HG03439 (cell line): ENCODE data around the gene ATPAF1.

Experiments used
- ATAC-seq: cut with Tn5 transposase; IDR thresholded peaks from one replicate; pipeline ENCODE4 v1.9.1; 2021; ENCODE audit warnings: mild to moderate bottlenecking, moderate library complexity; ENCODE audit not compliant: unreplicated experiment

The ATPAF1 gene

DNA sequence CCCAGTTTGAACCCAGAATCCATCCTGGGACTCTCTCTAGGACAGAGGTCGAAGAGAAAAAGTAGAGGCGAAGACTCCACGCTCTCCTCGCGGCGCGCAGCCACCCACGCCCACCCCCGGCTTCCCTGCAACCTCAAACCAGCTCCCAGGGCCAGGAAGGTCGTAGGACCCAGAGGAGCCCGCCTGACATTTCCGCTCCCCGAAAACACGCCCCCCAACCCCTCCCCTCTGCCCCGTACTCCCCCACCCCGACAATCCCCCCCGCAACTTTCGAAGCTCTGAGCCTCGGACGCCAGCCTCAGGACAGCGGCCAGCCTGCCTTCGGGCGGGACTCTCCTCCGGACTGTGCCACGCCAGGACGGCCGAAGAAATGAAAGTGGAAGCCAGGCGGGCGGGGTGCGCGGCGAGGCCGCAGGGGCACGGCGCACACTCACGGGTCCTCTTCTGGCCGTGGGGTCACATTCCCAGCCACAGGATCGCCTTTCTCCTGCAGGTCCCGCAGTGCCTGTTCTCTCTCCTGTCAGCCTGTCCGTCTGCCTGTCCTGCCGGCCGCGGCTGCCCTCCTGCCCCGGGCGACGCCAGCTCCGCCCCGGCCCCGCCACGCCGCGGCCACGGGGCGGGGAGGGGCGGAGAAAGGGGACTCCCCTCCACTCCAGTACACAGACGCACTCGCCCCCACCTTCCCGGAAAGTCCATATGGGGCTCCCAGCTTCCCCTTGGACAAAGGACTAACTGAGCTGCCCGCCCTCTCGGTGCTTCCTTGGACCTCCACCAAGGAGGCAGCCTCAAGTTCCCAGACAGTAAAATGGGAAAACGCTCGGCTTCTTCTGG, 51.7 kb downstream of the ATPAF1 start, which contains the start of gene MOB3C:
TSS of gene MOB3C (minus strand) at position 535 of the 831 bp plus-strand sequence. CDS start 3,490 bp downstream, outside the sequence.
- peak; percentile 64 for ATAC-seq

DNA sequence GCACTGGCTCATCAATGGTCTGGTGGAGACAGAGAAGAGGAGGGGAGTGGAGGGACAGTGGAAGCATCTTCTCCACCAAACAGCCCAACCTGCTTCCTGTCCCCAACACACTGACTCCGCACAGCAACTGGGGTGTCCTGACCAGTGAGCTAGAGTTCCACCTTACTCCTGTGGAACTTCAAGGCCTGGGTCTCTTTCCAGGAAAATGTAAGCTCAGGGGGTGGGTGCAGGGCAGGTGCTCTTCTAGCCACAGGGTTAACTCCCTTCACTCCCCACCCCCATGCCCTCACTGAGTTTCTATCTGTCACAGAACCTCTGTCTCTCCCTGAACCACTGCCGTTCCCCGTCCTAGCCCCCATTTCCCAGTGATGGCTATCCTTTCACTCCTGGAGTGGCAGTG, 52.4 kb downstream of the ATPAF1 start:
- peak; percentile 5 for ATAC-seq

DNA sequence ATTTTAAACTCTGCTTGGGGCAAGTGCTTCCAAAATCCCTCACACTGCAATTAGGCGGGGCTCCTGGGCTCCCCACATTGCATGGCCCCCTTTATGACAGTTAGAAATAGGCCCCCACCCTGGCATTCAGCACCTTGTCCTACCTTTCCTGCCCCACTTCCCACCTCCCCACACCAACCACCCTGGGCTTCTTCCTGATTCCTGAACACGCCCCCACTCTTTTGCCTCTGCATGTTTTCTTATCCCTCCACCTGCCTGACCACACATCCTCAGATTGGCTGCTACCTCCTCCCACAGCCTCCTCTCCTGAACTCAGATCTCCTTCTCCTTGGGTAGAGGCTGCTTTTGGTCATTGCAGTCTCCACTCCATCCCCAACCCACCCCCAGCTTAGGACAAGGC, 53.1 kb downstream of the ATPAF1 start:
- no peak for ATAC-seq

DNA sequence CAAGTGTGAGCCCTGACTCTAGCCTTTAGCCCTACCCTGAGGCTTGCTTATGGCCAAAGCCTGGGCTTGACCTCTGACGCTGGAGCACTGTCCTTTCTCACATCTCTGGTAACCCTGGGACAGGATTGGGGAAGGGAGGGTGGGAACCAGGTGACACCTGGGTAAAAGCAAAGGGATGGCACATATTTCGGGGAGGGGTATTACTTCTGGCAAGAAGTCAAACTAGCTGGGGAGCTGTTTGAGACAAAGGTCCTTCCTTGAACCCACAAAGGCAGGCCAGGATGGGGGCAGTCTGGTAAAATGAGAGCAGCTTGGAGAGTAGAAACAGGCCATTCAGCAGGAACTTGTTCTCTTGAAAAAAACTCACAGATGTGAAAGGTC, 53.6 kb downstream of the ATPAF1 start:
- ATAC-seq, result no peak

DNA sequence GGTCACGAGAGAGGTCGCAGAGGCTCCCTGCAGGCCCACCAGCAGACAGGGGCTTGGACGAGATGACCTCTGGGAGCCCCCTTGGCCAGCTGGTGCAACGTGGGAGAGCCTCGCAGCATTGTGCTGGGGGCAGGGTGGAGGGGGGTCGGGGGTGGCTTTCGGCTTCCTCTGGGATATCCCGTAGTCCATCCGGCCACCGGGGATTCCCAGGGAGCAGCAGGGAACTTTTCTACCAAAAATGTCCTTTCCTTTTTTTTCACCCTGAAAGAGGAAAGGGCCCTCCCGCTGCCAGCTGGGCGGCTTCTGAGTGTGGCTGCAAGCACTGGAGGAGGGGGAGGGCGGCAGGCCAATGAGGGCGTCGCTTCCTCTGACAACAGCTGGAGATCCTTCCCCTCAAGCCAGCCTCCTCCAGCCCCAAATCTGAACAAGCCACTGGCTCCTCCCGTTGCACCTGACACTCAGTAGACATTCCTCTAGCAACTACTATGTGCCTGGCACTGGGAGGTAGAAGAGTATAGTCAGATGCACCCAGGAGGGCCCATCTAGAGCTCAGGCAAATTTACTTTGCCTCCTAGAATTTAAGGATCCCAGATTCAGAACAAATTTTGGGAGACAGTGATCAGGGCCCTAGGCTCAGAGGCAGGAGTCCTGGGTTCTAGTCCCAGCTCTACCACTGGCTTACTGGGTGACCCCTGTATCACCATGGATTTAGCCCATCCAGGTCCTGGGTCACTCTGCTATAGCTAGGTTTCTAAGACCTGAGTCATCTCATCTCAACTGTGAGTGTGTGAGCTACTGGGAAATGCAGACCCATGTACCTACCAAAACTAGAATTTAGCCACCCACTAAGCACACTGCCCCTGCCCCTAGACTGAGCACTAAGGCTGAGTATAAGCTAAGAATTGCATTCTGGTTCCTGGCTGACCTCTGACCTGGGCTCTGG, 54.2 kb downstream of the ATPAF1 start:
- no peak for ATAC-seq

DNA sequence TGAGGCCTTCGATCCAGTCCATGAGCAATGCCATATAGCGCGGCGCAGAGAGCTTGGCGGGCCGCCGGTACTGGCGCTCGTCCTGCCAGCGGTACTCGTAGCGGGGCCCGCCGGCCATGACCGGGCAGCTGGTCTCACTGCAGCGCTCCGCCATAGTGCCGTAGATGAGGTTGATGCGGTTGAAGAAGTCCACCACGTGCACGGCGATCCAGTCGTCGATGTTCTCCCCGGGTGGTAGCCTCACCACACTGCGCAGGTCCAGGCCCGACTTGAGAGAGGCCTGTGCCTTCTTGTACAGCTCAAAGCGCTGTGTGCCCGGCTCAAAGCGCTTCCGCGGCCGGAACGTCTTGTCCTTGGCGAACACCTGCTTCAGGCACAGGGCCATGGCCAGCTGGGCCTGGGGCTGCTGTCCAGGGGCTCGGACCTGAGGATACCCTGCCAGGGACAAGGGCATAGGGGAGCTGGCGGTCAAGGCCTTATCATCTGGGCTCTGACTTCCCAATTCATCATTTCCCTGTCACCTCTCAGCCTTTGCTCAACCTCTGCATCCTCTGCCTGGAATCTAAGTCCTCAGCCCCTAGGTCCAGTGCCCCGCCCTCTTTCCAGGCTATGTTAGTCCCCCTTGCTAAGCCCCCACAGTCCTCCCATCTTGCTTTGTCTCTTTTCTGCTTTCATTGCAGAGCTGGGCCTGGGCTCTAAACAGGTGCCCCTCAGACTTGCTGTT, 55.1 kb downstream of the ATPAF1 start:
- ATAC-seq, result no peak

DNA sequence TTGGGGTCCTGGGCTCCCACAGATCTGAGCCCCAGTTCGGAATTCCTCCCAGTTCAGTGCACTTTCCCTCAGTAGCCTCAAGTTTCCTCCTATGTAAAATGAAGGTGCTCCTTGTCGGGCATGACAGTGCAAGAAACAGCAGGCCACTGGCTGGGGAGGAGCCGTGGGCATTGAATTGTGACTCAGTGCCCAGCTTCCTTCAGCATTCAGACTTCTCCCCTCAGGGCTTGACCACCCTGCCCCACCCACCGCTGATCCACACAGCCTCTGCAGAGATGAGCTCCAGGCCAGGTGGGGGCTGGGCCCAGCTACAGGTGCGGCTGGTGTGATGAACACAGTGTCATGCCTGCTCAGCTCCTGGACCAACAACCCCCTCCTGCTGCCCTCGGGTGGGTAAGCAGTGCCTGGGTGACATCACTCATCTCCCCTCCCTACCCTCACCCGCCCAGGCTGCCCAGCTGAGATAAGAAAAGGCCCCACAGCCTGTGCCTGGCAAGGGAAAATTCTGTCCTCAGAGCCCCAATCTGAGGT, 56.4 kb downstream of the ATPAF1 start:
- no peak for ATAC-seq

DNA sequence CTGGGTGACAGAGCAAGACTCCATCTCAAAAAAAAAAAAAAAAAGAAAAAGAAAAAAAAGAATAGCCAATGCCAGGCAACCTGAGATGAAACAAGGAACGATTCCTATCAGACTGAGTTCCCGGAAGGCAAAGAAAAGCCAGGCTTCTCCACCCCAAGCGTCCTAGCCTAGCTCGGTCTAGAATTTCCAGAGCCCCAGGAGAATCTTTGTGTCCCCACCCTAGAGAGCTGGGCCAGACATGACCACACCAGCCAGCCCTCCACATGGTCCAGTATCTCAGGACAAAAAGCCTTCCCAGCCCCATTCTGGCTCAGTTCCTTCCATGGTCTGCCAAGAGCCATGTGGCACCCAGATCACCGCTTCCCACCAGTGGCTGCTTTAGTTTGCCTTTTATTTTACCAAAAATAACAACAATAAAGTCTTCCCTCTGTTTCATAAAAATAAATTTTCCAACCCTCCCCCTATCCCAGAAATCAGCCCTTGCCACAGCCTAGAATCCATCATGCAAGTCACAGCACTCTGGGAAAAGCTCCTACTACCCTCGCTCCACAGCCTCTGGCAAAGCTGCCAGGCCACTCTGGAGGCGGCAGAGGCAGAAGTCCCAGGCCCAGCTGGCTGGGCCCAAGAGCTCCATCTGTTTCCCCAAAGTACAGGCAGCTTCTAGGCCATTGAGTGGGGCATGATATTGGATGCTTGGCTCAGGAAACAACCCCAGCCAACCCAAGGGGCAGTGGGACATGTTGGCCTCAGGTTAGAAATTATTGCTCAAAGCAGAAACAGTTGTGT, 60.6 kb downstream of the ATPAF1 start:
- no peak for ATAC-seq

DNA sequence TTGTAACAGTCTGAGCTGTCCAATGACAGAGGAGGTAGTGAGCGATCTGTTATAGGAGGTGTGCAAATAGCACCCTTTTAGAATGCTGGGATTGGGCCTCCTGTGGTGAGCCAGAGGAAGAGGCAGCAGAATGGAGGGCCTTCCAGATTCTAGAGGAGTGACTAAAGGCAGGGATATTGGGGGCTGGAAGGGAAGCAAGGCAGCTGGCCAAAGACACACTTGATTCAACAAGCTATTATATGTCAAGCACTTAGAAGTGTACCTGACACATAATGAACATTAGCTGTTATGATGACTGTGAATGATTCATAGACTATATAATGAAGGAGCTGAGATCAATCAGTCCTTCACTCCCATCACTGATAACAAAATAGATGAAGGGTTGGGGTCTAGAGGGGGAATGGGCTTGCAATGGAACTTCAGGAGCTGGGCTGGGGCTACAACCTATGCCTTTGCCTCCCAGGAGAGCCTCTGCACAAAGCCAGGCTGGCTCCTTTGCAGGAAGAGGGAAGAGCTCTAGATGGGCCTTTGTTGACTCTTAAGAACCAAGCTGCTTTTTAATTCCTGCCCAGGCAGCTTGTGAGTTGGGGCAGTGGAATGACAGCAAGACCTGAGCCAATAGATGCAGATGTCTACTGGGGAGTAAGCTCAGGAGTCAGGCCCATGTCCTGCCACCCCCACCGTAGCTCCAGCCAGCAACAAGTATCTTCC, 61.8 kb downstream of the ATPAF1 start:
- ATAC-seq, result no peak

DNA sequence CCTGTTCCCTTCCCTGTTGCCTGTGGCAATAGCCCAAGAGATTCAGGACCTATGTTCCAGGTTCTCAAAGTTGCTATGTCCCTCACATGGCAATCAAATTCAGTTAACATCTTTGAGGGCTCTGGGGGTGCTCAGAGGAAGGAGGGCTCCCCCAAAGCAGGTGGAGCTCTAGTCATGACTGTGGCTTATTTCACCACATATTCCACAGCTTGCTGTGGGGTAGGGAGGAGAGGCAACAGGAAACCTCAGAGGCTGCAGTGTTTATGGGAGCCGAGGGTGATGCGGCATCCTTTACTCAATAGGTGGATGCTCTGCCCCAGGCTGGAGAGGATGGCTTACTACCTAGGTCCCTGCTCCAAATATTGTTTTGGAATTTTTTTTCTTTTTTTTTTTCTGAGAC, 62.9 kb downstream of the ATPAF1 start:
- ATAC-seq, result no peak

DNA sequence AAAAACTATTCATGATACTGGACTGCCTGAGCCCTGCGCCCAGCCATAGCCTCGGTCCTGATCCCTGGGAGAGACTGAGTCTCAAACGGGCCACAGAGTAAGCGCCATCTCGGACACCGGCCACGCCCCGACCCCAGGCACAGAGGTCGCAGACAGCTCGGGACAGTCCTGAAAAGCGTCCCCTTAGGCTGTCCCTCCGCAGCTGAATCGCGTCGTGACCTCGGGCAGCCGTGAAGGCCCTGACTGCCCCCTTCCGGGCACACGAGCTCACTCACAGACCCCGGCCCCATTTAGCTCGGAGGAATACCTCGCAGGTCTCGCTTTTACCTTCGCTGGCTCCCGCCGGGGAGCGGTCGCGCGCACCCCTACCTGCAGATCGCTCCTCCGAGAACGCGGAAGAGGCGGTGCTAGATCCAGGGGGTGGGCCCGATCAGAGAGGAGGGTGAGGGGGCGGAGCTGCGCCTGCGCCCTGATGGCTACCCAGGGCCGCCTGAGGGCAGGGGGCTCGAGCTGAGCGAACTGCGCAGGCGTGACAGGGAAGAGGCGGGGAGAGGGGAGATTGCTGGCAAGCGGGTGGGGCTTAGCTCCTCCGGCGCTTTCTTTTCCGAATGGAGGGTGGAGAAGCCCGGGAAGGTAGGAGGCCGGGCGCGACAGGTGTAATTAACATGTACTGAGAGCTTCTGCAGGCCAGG, 64.2 kb downstream of the ATPAF1 start, which contains the start of gene MKNK1:
TSS of gene MKNK1 (minus strand) at position 411 of the 692 bp plus-strand sequence. CDS start 20,941 bp downstream, outside the sequence.
- ATAC-seq, result peak; percentile 95

DNA sequence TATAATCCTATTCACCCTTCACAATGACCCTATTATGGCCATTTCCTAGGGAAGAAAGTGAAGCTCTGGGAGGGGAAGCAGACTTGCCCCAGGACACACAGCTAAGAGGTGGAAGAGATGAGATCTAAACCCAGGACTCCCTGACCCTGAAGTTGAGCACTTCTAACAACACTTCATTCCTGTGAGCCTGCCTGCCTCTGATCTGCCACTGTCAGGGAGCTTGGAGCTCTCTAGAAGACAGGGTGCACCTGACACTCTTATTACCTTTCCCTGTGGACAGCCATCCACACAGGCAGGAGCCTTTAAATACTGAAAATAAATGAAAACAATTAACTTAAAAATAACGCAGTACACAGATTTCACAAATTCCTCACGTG, 64.7 kb downstream of the ATPAF1 start:
- peak; percentile 13 for ATAC-seq

DNA sequence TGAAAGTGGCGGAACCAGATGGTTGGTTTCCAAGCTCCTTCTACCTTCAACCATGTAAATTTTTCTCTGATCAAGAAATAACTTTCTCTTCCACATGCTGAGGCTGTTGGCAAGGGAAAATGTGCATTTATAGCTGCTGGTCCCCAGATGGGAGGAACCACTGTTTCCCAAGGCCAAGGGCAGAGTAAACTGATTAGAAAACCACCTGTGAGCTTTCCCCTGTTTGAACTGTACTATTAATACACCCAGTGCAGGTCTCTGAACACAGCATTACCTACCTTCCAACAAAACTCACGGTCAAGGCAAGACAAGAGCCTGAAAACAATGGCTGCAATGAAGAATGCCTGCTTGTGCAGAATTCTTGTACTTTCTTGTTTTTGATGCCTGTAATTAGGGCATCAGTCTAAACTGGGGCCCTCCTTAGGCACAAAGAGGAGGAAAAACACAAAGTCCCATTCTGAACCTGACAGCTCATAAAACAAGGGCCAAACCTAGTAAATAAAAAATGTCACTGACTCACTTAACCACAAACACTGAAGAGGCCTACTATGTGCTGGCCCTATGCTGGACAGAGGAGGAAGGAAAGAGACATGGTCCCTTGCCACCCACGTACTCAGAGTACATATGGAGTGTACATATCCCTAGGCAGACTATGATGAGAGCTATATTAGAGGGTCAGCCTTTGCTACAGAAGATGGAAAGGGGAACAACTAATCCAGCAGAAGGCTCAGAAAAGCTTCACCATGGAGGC, 66.7 kb downstream of the ATPAF1 start:
- ATAC-seq, result no peak

DNA sequence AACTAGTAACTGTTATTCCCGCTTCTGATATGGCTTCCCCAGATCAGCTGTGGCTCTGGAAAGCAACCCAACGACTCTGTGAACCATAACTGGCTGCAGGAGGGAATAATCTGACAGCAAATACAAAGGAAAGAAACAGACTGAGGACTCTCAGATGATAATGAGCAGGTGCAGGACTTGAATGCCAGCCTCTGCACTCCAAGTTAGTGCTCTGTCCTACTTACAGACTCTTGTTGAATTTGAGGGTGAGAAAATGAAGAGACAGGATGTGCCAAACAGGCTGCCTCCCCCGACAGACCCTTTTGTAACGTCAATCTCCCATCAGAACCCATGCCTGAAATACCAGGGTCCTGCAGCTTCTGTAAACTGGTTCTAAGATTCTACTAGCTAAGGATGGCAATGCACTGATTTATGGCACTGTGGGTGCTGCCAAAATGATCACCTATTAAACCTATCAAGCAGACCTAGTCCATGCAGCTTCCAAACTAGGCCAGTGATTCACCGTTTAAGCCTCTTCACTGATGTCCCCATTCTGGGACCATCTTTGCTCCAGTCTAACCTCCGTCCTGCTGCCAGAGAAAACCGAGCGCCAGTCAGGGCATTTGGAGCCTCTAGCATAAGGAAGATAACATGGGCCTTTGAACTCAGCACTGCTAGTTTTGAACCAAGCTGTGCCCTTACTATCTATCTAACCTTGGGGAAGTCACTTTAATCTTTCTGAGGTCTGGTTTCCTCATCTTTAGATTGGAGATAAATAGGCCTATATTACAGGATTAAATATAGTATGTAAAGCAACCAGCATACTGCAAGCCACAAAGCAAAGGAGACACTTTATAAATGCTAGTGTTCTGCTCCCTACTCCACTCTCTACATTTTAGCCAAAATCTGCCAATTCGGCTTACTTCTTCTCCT, 68.8 kb downstream of the ATPAF1 start:
- no peak for ATAC-seq

DNA sequence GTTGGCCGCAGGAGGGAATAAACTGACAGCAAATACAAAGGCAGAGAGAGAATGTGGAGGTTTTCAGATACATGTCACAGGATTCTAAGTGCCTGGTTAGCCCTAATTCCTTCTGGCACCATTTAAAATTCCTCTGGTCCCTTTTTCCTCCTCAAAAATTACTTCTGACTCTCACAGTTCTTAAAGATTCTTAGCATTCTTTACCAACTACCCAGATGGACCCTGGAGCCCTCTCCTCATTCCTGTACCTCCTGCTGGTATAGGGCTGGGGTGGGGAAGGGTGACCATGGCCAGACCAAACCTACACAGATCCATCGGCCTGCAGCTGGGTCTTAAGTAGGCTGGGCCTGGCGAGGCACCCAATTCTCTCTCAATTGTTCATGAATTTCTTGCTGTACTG, 71.3 kb downstream of the ATPAF1 start:
- no peak for ATAC-seq

DNA sequence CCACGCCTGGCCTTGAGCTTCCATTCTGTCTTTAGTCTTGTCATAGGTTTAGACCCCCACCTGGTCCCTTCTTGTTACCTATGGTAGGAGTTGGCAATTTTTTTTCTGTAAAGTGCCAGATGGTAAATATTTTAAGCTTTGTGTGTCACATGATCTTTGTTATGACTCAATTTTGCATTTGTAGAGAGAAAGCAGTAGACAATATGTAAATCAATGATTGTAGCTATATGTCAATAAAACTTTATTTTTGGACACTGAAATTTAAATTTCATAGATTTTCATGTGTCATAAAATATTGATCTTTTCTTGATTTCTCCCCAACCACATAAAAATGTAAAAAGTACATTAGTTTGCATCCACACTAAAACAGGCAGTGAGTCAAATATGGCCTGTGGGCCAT, 72.1 kb downstream of the ATPAF1 start:
- ATAC-seq, result no peak

DNA sequence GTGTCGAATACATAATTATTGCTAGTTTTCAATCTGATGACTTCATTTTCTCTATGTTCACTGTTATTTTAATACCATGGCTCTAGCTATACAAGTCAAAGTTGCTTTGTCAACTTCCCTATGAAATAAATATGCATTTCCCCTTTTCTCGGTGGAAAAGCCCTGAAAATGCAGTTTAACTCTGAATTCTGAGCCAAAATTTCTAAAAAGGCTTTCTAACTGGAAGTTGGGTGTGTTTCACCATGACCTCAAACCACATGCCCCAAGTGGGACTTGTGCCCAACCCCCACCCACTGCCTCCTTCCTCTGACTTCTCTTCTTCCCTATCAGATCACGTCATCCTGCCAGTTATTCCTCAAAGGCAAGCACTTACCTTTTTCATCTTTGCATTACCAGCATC, 73.0 kb downstream of the ATPAF1 start:
- ATAC-seq, result no peak
